Measurements from ENCODE around the gene LTBP1.
"Not testable (repeated sequence)": the region's sequence is repeated elsewhere in the genome, so short reads cannot be mapped to it uniquely, and the experiment has no call there.

Gene LTBP1

DNA sequence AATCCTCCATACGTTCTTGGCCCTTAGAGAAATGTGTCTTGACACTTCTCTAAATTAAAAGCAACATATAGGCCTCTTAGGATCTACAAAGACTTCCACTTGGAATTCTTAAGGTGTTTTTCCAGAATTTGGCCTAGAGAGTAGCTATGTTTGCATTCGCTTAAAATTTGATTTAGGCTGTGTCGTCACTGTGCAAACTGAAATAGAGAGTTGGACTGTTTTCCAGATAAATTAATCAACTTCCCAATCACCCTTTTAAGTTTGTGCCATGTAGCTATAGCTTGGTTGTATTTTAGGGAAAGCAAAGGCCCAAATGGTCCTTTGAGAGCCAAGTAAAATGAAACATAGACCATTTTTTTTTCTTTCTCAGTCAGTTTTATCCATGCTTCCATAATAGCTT, 401.1 kb downstream of the LTBP1 start:
- H3K4me3 Mint-ChIP-seq: no peak overlapping the region
- H3K36me3 Mint-ChIP-seq: no peaks in the 10 kb centered on the region
- no peak overlapping the region for H3K27ac Mint-ChIP-seq
- H3K9me3 Mint-ChIP-seq: no peaks in the 10 kb centered on the region
- peaks cover 13% of the 10 kb centered on the region for H3K4me1 Mint-ChIP-seq
- ATAC-seq: no peak
- DNase-seq (ENCODE audit: low spot score in 2 of 2): no peak

DNA sequence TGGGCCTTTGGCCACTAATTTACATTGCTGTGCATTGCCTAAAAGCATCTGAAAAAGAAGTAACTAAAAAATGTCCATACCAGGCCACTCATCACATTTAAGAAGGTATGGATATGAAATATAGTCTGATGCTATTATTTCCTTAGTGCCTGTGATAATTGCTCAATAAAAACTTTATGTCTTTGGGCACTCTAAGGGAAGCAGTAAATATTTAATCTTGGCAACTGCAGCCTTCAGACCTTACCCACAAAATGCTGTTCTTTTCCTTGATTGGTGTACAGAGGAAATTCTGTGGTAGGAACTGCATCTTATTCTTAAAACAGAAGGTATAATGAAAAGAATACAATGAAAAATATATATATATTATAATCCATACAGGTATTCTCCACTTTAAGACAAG, 403.9 kb downstream of the LTBP1 start:
- no peak for ATAC-seq
- Mint-ChIP-seq H3K9me3 (peaks cover 6% of the 10 kb centered on the region), H3K4me3 (no peak overlapping the region), H3K4me1 (no peaks in the 10 kb centered on the region), H3K27ac (no peak overlapping the region), H3K36me3 (no peaks in the 10 kb centered on the region)
- DNase-seq (ENCODE audit: low spot score in 2 of 2): no peak

DNA sequence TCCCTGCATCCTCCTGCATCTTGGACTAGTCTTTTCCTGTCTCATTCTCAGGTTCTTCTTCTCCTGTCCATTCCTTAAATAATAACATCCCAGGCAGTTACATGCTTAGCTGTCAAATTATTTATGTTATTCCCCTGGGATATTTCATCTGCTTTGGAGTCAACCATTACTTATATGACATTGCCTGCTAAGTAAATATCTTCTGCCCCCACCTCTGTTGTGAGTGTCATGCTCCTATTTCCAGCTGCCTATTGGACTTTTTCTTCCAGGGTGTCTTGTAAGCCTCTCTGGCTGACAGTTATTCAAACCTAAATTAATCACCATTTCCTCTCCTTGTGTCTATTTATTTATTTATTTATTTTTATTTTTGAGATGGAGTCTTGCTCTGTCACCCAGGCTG, 405.0 kb downstream of the LTBP1 start:
- no peak for DNase-seq (ENCODE audit: low spot score in 2 of 2)
- no peak for ATAC-seq
- H3K9me3 Mint-ChIP-seq: peaks cover 9% of the 10 kb centered on the region
- H3K4me1 Mint-ChIP-seq: no peaks in the 10 kb centered on the region
- H3K27ac Mint-ChIP-seq: no peak overlapping the region
- H3K36me3 Mint-ChIP-seq: no peaks in the 10 kb centered on the region
- H3K4me3 Mint-ChIP-seq: no peak overlapping the region

DNA sequence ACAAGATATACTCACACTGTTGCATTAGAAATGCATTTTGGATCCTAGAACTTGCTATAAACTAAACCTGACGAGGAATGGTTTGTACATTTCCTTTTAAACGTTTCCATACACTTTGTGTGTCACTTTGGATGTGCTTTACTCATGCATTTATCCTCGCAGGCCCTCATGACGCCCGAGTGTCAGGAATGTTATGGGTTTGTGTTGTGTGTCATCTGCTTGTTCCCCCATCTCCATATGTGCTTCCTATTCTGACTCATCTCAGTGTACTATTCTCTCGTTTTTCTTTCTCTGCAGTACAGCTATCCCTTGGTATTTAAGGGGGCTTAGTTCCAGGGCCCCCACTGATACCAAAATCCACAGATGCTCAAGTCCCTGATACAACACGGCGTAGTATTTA, 408.2 kb downstream of the LTBP1 start:
- H3K4me3 Mint-ChIP-seq: no peak overlapping the region
- DNase-seq (ENCODE audit: low spot score in 2 of 2) (no peak), ATAC-seq (no peak)
- peaks cover 9% of the 10 kb centered on the region for H3K9me3 Mint-ChIP-seq
- H3K27ac Mint-ChIP-seq: no peak overlapping the region
- no peaks in the 10 kb centered on the region for H3K4me1 Mint-ChIP-seq
- no peaks in the 10 kb centered on the region for H3K36me3 Mint-ChIP-seq

DNA sequence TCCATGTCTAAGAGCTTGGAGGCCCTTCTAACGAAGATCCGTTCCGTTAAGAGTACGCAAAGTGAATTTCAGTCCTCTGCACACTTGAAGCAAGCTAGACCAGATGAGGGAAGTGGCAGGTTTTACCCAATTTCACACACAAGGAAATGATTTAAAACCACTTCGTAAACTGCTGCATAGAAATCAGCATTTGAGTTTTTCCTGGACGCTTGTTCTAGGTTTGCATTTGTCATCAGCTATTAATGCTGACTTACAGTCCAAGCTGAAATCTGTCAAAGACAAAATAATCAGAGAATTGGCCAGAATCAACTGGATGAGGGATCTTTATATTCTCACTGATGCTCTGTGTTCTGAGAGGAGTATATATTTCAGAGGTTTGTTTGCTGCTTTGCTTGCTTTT, 412.1 kb downstream of the LTBP1 start:
- no peak for ATAC-seq
- H3K4me1 Mint-ChIP-seq: no peaks in the 10 kb centered on the region

DNA sequence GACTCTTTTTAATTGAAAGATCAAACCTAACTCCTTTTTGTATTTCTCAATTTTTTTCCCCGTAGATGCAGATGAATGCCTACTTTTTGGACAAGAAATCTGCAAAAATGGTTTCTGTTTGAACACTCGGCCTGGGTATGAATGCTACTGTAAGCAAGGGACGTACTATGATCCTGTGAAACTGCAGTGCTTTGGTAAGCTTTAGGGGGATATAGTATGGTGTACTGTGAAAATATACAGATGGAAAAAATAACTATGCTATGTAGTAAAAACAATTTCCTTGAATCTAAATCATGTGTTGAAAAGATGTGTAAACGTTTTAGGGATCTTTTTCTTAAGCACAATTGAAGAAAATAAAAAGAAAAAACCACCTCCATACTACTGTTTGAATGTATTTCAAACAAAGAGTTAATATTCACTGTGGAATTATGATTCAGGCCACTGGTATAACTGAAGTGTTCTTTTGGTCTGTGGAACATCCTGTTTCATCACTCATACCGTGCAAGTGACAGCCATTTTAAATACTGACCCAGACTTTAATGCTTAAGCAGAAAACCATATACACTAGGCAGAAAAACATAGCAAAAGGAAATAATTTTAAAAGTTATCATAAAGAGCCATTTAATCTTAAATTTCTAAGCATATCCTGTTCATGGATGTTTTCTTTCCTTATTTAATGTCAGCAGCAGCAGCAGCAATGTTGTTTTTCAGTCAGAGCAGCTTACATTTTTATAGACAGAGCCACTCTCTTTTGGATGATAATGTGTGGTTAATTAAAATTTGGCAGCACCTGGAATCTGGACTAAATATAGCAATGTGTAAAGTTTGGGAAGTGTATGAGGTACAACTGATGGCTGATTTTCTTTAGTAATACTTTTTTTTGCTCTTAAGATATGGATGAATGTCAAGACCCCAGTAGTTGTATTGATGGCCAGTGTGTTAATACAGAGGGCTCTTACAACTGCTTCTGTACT, 416.9 kb downstream of the LTBP1 start:
- ATAC-seq (peak; percentile 62), DNase-seq (ENCODE audit: low spot score in 2 of 2) (no peak)
- H3K36me3 Mint-ChIP-seq: no peaks in the 10 kb centered on the region
- H3K4me1 Mint-ChIP-seq: no peaks in the 10 kb centered on the region
- no peak overlapping the region for H3K4me3 Mint-ChIP-seq
- no peaks in the 10 kb centered on the region for H3K9me3 Mint-ChIP-seq
- no peak overlapping the region for H3K27ac Mint-ChIP-seq

More for the DNA sequence above, 412.1 kb downstream of the LTBP1 start:
- DNase-seq (ENCODE audit: low spot score in 2 of 2): no peak
- Mint-ChIP-seq H3K36me3 (no peaks in the 10 kb centered on the region), H3K9me3 (peaks cover 9% of the 10 kb centered on the region), H3K27ac (no peak overlapping the region), H3K4me3 (no peak overlapping the region)

DNA sequence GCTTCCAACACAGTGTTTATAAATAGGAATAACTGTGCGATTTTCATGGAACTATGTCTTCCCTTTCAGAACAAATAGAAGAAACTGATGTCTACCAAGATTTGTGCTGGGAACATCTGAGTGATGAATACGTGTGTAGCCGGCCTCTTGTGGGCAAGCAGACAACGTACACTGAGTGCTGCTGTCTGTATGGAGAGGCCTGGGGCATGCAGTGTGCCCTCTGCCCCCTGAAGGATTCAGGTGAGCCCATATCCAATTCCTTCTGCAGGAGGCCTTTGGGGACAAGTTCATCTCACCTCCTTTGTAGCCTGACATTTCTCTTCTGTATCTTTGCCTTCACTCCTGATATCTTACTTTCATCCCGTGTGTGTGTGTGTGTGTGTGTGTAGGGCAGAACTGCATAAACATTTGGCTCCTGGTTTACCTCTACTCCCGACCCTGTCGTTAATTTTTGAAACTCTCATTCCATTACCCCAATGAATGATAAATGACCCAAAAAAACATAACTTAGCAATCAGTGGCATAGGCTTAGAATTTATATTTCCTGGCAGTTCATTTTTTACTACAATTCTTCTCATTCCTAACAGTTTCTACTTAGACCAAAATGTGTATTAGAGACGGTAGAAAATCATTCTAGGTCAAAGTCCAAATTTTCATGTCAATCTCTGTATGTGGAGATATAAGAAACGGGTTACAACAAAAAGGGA, 418.7 kb downstream of the LTBP1 start:
- Mint-ChIP-seq H3K9me3 (no peaks in the 10 kb centered on the region), H3K27ac (no peak overlapping the region), H3K4me3 (no peak overlapping the region), H3K4me1 (no peaks in the 10 kb centered on the region), H3K36me3 (no peaks in the 10 kb centered on the region)
- ATAC-seq (no peak), DNase-seq (ENCODE audit: low spot score in 2 of 2) (no peak)

DNA sequence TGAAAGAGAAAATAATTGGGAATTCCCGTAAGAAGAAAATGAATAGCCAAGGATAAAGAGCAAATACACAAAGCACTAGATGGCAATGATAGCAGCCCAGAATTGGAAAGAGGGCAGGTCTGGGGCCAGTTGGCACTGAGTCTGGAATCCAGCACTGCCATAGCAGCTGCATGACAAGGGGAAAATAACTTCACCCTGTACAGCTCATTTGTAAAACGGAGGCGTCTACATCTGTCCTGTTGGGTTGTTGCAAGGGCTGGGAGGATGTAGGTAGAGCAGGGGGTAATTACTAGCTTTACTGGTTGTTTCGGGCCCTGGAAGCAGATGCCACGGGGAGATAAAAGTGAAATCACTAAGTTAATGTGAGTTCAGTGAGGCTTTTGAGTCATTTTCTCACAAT, 419.7 kb downstream of the LTBP1 start:
- no peak overlapping the region for H3K27ac Mint-ChIP-seq
- H3K4me3 Mint-ChIP-seq: no peak overlapping the region
- no peaks in the 10 kb centered on the region for H3K9me3 Mint-ChIP-seq
- ATAC-seq (peak; percentile 21), DNase-seq (ENCODE audit: low spot score in 2 of 2) (no peak)
- H3K4me1 Mint-ChIP-seq: no peaks in the 10 kb centered on the region
- no peaks in the 10 kb centered on the region for H3K36me3 Mint-ChIP-seq

DNA sequence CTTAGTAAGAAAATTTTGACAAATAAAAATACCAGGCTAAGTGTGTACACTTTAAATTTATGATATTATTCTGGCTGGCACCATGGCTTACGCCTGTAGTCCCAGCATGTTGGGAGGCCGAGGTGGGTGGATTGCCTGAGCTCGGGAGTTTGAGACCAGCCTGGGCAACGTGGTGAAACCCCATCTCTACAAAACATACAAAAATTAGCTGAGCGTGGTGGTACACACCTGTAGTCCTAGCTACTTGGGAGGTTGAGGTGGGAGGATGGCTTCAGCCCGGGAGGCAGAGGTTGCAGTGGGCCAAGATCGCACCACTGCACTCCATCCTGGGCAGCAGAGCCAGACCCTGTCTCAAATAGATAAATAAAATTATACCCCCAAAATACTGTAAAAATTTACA, 421.8 kb downstream of the LTBP1 start:
- not testable (repeated sequence) for H3K27ac Mint-ChIP-seq; H3K4me3 Mint-ChIP-seq; ATAC-seq; H3K4me1 Mint-ChIP-seq; H3K36me3 Mint-ChIP-seq; H3K9me3 Mint-ChIP-seq; DNase-seq (ENCODE audit: low spot score in 2 of 2)

DNA sequence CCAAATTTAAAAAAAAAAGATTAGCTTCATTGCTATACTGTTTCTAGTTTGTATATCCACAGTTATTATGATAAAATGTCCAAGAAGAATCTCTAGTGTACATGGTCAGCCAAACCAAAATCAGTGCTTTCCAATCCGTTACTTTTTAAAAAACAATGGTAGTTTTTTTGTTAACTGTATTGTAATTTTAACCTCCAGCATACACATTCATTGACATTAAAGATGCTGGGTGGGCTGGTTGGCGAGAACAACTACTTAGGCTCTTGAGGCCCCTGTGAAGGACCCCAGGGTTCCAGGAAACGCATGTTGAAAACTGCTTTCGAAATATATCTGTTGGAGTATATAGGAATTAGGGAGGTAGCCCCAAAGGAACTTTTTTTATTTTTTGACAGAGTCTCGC, 422.4 kb downstream of the LTBP1 start:
- Mint-ChIP-seq H3K27ac (no peak overlapping the region), H3K36me3 (no peaks in the 10 kb centered on the region), H3K9me3 (no peaks in the 10 kb centered on the region), H3K4me1 (no peaks in the 10 kb centered on the region), H3K4me3 (no peak overlapping the region)
- no peak for DNase-seq (ENCODE audit: low spot score in 2 of 2)
- no peak for ATAC-seq

DNA sequence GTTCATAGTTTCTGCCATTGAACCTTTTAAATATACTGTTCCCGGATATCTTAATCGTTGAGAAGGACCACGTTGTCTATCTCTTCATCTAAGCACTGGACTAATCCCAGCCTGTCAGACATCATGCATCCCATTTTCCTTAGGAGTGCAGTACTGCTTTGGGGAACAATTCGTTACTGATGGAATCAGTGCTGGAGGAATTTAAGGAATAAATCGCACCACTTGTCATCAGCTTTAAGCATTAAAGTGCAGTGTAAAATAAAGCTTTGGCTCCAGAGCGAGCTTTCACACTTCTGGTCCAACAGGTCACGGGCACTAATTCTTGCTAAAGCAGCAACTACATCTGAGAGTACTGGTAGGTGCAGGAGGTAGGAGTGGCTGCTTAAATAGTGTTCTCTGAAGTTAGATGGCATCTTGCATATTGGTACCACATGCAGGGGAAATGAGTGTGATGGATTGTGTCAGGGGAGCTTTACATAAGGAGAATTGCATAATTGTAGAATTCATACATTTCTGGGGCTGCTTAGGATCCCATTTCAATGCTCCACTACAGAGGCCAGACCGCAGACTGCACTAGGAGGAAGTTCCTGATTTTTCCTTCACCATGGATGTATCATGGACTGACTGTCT, 424.0 kb downstream of the LTBP1 start:
- Mint-ChIP-seq H3K4me1 (no peaks in the 10 kb centered on the region), H3K4me3 (no peak overlapping the region), H3K36me3 (no peaks in the 10 kb centered on the region), H3K27ac (no peak overlapping the region), H3K9me3 (no peaks in the 10 kb centered on the region)
- DNase-seq (ENCODE audit: low spot score in 2 of 2) (no peak), ATAC-seq (no peak)

DNA sequence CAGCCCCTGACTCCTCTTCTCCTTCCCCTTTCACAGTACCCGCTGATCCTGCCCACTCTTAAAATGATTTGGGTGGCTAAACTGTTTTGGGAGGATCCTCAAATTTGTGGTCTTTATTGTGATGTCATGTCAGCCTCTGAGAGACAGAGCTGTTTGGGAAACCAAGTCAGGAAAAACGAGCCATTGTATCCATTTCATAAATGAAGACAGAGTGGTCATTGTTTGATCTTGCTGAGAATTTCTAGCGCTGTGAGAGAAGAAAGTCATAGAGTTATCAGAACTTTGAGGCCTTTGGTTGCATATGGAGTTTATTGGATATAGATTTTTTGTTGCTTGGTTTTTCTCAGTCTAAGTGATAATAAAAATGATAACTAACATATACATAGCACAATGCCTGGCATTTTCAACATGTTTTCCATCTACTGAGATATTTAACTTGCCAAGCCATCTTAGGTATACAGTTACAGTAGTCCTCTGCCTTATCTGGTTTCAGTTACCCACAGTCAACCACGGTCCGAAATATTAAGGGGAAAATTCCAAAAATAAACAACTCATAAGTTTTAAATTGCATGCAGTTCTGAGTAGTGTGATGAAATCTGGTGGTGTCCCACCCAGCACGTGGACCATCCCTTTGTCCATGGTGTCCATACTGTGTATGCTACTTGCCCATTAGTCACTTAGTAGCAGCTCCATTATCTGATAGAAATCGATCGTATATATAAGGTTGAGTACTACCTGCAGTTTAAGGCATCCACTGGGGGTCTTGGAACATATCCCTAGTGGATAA, 424.7 kb downstream of the LTBP1 start:
- ATAC-seq (no peak), DNase-seq (ENCODE audit: low spot score in 2 of 2) (no peak)
- Mint-ChIP-seq H3K4me1 (no peaks in the 10 kb centered on the region), H3K27ac (no peak overlapping the region), H3K9me3 (no peaks in the 10 kb centered on the region), H3K4me3 (no peak overlapping the region), H3K36me3 (no peaks in the 10 kb centered on the region)

DNA sequence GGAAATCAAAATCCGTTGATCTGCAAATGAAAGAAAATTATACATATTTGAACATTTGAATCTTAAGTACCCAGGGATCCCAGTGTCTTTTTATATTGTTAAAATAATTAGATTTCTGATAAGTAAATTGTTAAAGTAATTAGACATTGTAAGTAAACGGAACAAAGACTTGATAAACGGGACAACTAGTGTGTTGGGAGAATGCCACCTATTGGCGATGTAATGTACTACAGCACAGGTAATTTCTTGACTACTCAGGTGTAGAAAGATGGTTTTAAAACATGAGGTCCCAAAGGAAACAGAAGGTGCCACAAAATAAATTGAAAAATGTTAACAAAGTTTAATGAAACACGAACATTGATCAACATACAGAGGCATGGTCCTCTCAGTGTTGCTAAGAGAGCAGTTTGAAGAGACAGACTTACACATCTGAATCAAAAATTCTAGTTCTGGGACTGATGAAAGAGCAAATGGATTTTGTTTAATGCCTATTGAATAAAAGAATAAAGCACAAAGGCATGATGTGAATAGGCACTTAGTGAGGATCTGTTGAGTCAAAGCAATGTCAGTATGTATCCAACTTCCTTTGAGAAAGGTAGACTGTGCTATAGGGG, 426.3 kb downstream of the LTBP1 start:
- no peak overlapping the region for H3K4me3 Mint-ChIP-seq
- peak in 1 of 2 donors; percentile 9 for DNase-seq (ENCODE audit: low spot score in 2 of 2)
- no peaks in the 10 kb centered on the region for H3K4me1 Mint-ChIP-seq
- no peaks in the 10 kb centered on the region for H3K9me3 Mint-ChIP-seq
- H3K36me3 Mint-ChIP-seq: no peaks in the 10 kb centered on the region
- no peak for ATAC-seq
- no peak overlapping the region for H3K27ac Mint-ChIP-seq

DNA sequence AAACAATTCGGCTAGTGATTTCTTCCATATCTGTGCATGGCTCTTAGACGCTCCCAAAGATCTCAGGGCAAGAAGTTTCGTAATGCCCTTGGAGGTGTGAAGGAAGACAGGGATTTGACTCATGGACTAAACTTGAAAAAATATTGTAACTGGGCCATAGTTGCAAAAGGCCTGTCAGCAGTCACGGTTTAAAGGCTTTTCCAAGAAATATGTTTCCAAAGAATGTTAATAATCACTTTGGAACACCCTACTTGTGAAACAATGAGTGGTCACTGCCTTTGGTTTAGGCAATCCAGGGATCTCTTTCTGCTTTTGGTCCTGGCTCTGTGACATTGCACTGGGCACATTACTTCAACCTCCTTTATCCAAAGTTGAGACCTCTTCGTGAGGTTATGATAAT, 427.2 kb downstream of the LTBP1 start:
- ATAC-seq (no peak), DNase-seq (ENCODE audit: low spot score in 2 of 2) (no peak)
- no peak overlapping the region for H3K4me3 Mint-ChIP-seq
- no peaks in the 10 kb centered on the region for H3K9me3 Mint-ChIP-seq
- H3K36me3 Mint-ChIP-seq: no peaks in the 10 kb centered on the region
- H3K4me1 Mint-ChIP-seq: no peaks in the 10 kb centered on the region
- no peak overlapping the region for H3K27ac Mint-ChIP-seq

DNA sequence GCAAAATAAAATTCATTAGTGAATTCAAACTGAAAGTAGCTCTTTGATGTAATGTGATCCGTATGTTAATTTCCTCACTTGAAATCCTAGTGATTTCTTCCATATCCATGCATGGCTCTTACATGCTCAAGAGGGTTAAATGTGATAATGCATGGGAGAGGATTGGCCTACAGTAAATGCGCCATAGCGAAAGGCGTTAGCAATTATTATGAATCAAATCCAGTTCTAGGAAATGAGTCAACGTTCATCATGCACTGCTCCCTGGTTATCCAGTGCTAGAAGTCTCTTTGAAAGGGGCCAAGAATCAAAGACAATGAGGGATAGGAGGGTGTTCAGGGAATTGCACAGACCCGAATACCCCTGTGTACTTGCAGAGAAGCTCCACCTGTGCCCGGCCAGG, 428.3 kb downstream of the LTBP1 start:
- H3K4me1 Mint-ChIP-seq: no peaks in the 10 kb centered on the region
- H3K27ac Mint-ChIP-seq: no peak overlapping the region
- no peak overlapping the region for H3K4me3 Mint-ChIP-seq
- H3K36me3 Mint-ChIP-seq: no peaks in the 10 kb centered on the region
- no peak for DNase-seq (ENCODE audit: low spot score in 2 of 2)
- H3K9me3 Mint-ChIP-seq: no peaks in the 10 kb centered on the region
- no peak for ATAC-seq
